ENCODE results near the gene SLC23A1. TPM values are rescaled to one million over a fixed set of nuclear protein-coding genes. Genes with fewer than 3 reads are reported as not detected.
A peak's percentile ranks its signal among the peaks of the same experiment; 100 is the strongest.

Gene SLC23A1
- total RNA-seq, 1 donor from 2014 or later = not detected

- DNase-seq (ENCODE audit: low spot score) (no peak), ATAC-seq (no peak)
- intact Hi-C loops (cut with DNase I) = loop anchor here (5.0 kb wide), 1 partner anchor 51 kb away; the partner anchor contains the start of gene MATR3
Observed at GRCh38 chr5:139343476-139343875, 39.6 kb downstream of the SLC23A1 start.

GRCh38 chr5:139342423-139342723 lies 40.7 kb downstream of the SLC23A1 start:
- intact Hi-C loops (cut with DNase I) = loop anchor here (5.0 kb wide), 1 partner anchor 50 kb away; the partner anchor contains the start of gene MATR3
- DNase-seq (ENCODE audit: low spot score) = no peak
- no peak for ATAC-seq

DNA sequence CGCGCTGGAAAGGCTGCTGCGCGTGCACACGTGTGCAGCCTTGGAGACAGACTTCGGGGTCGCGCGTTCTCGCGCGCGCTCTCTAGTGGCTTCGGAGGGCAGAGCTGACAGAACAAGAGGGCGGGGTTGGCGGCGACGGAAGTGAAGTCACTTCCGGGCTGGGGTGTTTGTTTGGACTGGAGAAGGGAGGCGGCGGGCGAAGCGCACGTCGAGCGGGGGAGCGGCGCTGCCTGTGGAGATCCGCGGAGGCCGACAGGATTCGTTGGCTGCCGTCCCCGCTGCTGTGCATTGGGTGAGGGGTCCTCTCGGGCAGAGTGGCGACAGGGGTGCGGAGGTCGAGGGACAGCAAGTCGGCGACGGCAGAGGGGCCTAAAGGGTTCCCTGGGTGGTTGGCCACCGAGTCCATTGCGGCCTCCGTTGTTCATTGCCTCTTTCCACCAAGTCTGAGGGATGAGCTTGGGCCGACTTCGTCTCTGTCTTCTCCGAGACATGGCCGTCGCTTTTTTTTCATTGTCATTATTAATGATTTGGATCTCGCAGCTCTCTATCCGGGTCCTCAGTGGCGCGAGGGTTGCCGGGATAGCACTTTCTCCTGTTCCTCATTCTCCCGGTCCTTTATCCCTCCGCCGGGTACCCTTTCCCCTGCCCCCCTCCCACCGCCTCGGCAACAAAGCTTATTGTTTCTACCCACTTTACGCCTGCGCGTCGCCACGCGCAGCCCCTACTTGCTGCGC lies 41.2 kb downstream of the SLC23A1 start, which contains the start of gene PAIP2:
TSS of gene PAIP2 (plus strand) at position 166 of the 734 bp plus-strand sequence. CDS start 21,931 bp downstream, outside the sequence.
- ATAC-seq (peak; percentile 98), DNase-seq (ENCODE audit: low spot score) (peak; percentile 99)
- intact Hi-C loops (cut with DNase I) = loop anchor here (5.0 kb wide), 1 partner anchor 50 kb away; the partner anchor contains the start of gene MATR3

GRCh38 chr5:139341187-139341688 lies 41.9 kb downstream of the SLC23A1 start:
- ATAC-seq = no peak
- intact Hi-C loops (cut with DNase I) = loop anchor here (5.0 kb wide), 1 partner anchor 49 kb away; the partner anchor contains the start of gene MATR3
- DNase-seq (ENCODE audit: low spot score) = no peak

DNA sequence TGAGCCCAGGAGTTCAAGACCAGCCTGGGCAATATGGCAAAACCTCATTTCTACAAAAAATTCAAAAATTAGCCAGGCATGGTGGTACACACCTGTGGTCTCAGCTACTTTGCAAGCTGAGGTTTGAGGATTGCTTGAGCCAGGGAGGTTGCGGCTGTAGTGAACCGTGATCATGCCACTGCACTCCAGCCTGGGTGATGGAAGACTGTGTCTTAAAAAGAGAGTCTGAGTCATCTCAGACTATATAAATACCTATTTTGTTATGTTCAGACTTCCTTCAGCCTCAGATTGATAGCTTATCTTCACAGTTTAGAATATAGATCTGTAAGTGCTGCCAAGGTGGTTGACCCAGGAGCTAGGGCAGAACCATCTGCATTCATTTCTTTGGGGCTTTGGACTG lies 43.0 kb downstream of the SLC23A1 start:
- ATAC-seq (no peak), DNase-seq (ENCODE audit: low spot score) (no peak)
- intact Hi-C loops (cut with DNase I) = loop anchor here (5.0 kb wide), 1 partner anchor 48 kb away; the partner anchor contains the start of gene MATR3

GRCh38 chr5:139335811-139336210 lies 47.3 kb downstream of the SLC23A1 start:
- ATAC-seq (no peak), DNase-seq (ENCODE audit: low spot score) (no peak)
- intact Hi-C loops (cut with DNase I) = no loop called here

Other genes starting within 250 kb of the SLC23A1 start
- 54.7 TPM for gene SIL1, start 184.9 kb downstream of the SLC23A1 start, total RNA-seq
- 208 TPM for gene MATR3, start 89.6 kb downstream of the SLC23A1 start, total RNA-seq
- gene PAIP2, start 41.4 kb downstream of the SLC23A1 start, total RNA-seq = 92.2 TPM
- gene MZB1, start 6.6 kb upstream of the SLC23A1 start, total RNA-seq = 0.71 TPM
- gene PROB1, start 11.8 kb upstream of the SLC23A1 start, total RNA-seq = 1.6 TPM
- gene SPATA24, start 20.8 kb upstream of the SLC23A1 start, total RNA-seq = 4.0 TPM
- gene DNAJC18, start 56.2 kb upstream of the SLC23A1 start, total RNA-seq = 29.6 TPM
- gene ECSCR, start 79.4 kb upstream of the SLC23A1 start, total RNA-seq = 32.3 TPM
- gene SMIM33, start 87.7 kb upstream of the SLC23A1 start, total RNA-seq = not detected
- gene STING1, start 99.5 kb upstream of the SLC23A1 start, total RNA-seq = 94.5 TPM
- 104 TPM for gene UBE2D2, start 178.0 kb upstream of the SLC23A1 start, total RNA-seq